Panc1 (cell line): ENCODE measurements around the gene WNT7A. TPM values are rescaled to one million over a fixed set of nuclear protein-coding genes. Genes with fewer than 3 reads are reported as not detected.

ENCODE experiments used
- ATAC-seq: fragments of 200-7000 bp; cut with Tn5 transposase; 2 replicates; pipeline ENCODE4 v1.9.1; 2020; ENCODE audit warnings: mild to moderate bottlenecking, moderate library complexity
- BruUV-seq: library from RNA; stranded (reverse); fragments of 400-500 nt; replicated peaks from 2 replicates; lab custom pipeline; 2021; lab: Mats Ljungman, UMichigan
- CTCF ChIA-PET: fragments of 300-600 bp; sonication (Branson Sonifier 250); formaldehyde crosslinking; loops from one replicate; lab custom pipeline; 2022; ENCODE audit warnings: antibody characterized with exemption; lab: Charles Lee
- POLR2A ChIA-PET: fragments of 300-600 bp; sonication (Branson Sonifier 250); formaldehyde crosslinking; loops from one replicate; lab custom pipeline; 2022; ENCODE audit warnings: antibody characterized with exemption; lab: Charles Lee
- DNase-seq: peaks from one replicate; pipeline ENCODE4 v3.0.0-alpha.2; 2010; ENCODE audit warnings: low read depth, low spot score
- H3K27ac ChIP-seq: 2 replicates; pipeline ENCODE4 v1.5.1; 2011; ENCODE audit warnings: mild to moderate bottlenecking, low read length, inconsistent platforms
- H3K27me3 ChIP-seq: fragments of 200-500 bp; sonication (Bioruptor generic); 2 replicates; pipeline ENCODE4 v1.6.0; 2014; ENCODE audit warnings: low read length, inconsistent platforms; ENCODE audit not compliant: control insufficient read depth, insufficient read depth
- H3K36me3 ChIP-seq: fragments of 200-500 bp; sonication (Bioruptor generic); 2 replicates; pipeline ENCODE4 v1.5.1; 2014; ENCODE audit warnings: inconsistent platforms, mild to moderate bottlenecking, low read length, moderate library complexity; ENCODE audit not compliant: control insufficient read depth, insufficient read depth
- H3K4me1 ChIP-seq: 2 replicates; pipeline ENCODE4 v1.5.1; 2011; ENCODE audit warnings: inconsistent platforms, mild to moderate bottlenecking, low read length, moderate library complexity; ENCODE audit not compliant: control insufficient read depth, insufficient read depth
- H3K4me3 ChIP-seq, 2 experiments: 2 replicates each; pipeline ENCODE4 v1.5.1; 2011 to 2012; ENCODE audit warnings: low read depth in 2 of 2, low read length in 2 of 2, mild to moderate bottlenecking in 2 of 2, inconsistent platforms in 1 of 2, moderate library complexity in 1 of 2
- H3K9me3 ChIP-seq: fragments of 200-500 bp; sonication (Bioruptor generic); 2 replicates; pipeline ENCODE4 v1.5.1; 2014; ENCODE audit warnings: low read depth, mild to moderate bottlenecking, inconsistent platforms, low read length, moderate library complexity; ENCODE audit not compliant: control insufficient read depth, insufficient read depth
- POLR2AphosphoS5 ChIP-seq: IDR thresholded peaks from 2 replicates; pipeline ENCODE4 v1.6.1; 2012; ENCODE audit warnings: mild to moderate bottlenecking, low read depth, low read length, moderate library complexity
- SIN3A ChIP-seq: IDR thresholded peaks from 2 replicates; pipeline ENCODE4 v1.6.1; 2012; ENCODE audit warnings: low read depth, mild to moderate bottlenecking, low read length, moderate library complexity, borderline replicate concordance; ENCODE audit not compliant: insufficient read depth
- TCF7L2 ChIP-seq: IDR thresholded peaks from 2 replicates; pipeline ENCODE4 v1.6.1; 2011; ENCODE audit warnings: mild to moderate bottlenecking, low read depth, low read length, inconsistent platforms
- in situ Hi-C: cut with HindIII; loops from 2 replicates; pipeline ENCODE4 v1.10.0; 2016; ENCODE audit warnings: low sequenced_read_pairs, low pct_unique_long_range_greater_than_20kb
- intact Hi-C: fragments of 100-400 bp; cut with micrococcal nuclease; formaldehyde crosslinking; loops from one replicate; pipeline ENCODE4 v1.10.0; 2022; ENCODE audit not compliant: unreplicated experiment
- total RNA-seq: library from RNA; stranded (reverse); gene quantifications from one replicate; pipeline ENCODE4 v1.2.1, GENCODE V29; 2021; ENCODE audit not compliant: unreplicated experiment
- TF ChIP-seq, protein P1 (sequence below): fragments of 450-650 bp; IDR thresholded peaks from 2 replicates; pipeline ENCODE4 v1.5.1; 2017; ENCODE audit warnings: mild to moderate bottlenecking
- TF ChIP-seq, protein P2 (sequence below), 2 experiments: IDR thresholded peaks; 2 replicates each; pipeline ENCODE4 v1.6.1; 2011 to 2012; ENCODE audit warnings: low read depth in 2 of 2, control low read depth in 1 of 2, low read length in 1 of 2, mild to moderate bottlenecking in 1 of 2, moderate library complexity in 1 of 2; ENCODE audit not compliant: insufficient read depth in 1 of 2

The WNT7A gene
- total RNA-seq, 1 experiment from 2014 or later, result not detected

DNA sequence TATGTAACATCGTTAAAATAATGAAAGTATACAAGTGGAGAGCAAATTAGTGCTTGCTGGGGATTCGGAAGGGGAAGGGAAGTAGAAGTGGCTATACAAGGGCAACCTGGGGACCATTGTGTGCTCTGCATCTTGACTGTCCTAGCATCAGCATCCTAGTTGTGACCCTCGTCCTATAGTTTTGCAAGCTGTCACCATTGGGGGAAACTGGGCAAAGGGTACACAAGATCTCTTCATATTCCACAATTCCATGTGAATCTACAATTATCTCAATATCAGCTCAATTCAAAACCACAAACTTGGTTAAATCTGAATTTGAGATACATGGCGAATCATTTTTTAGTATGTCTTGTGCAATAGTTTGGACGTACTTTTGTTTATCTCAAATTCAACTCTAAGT is 30.9 kb downstream of the WNT7A start:
- H3K36me3 ChIP-seq, result no peaks in the 10 kb centered on the region
- no peak overlapping the region for H3K27ac ChIP-seq
- in situ Hi-C loops, result no loop called here
- DNase-seq (no peak), ATAC-seq (no peak)
- H3K27me3 ChIP-seq, result no peaks in the 10 kb centered on the region
- BruUV-seq, result no TSS peak
- TF ChIP-seq, protein P1, sequence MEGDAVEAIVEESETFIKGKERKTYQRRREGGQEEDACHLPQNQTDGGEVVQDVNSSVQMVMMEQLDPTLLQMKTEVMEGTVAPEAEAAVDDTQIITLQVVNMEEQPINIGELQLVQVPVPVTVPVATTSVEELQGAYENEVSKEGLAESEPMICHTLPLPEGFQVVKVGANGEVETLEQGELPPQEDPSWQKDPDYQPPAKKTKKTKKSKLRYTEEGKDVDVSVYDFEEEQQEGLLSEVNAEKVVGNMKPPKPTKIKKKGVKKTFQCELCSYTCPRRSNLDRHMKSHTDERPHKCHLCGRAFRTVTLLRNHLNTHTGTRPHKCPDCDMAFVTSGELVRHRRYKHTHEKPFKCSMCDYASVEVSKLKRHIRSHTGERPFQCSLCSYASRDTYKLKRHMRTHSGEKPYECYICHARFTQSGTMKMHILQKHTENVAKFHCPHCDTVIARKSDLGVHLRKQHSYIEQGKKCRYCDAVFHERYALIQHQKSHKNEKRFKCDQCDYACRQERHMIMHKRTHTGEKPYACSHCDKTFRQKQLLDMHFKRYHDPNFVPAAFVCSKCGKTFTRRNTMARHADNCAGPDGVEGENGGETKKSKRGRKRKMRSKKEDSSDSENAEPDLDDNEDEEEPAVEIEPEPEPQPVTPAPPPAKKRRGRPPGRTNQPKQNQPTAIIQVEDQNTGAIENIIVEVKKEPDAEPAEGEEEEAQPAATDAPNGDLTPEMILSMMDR, result no peak
- TF ChIP-seq TCF7L2, result no peak
- TF ChIP-seq SIN3A, result no peak
- no peak for TF ChIP-seq POLR2AphosphoS5
- TF ChIP-seq, protein P2, sequence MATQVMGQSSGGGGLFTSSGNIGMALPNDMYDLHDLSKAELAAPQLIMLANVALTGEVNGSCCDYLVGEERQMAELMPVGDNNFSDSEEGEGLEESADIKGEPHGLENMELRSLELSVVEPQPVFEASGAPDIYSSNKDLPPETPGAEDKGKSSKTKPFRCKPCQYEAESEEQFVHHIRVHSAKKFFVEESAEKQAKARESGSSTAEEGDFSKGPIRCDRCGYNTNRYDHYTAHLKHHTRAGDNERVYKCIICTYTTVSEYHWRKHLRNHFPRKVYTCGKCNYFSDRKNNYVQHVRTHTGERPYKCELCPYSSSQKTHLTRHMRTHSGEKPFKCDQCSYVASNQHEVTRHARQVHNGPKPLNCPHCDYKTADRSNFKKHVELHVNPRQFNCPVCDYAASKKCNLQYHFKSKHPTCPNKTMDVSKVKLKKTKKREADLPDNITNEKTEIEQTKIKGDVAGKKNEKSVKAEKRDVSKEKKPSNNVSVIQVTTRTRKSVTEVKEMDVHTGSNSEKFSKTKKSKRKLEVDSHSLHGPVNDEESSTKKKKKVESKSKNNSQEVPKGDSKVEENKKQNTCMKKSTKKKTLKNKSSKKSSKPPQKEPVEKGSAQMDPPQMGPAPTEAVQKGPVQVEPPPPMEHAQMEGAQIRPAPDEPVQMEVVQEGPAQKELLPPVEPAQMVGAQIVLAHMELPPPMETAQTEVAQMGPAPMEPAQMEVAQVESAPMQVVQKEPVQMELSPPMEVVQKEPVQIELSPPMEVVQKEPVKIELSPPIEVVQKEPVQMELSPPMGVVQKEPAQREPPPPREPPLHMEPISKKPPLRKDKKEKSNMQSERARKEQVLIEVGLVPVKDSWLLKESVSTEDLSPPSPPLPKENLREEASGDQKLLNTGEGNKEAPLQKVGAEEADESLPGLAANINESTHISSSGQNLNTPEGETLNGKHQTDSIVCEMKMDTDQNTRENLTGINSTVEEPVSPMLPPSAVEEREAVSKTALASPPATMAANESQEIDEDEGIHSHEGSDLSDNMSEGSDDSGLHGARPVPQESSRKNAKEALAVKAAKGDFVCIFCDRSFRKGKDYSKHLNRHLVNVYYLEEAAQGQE (IDR thresholded peaks at IDR 0.05; ENCODE audit: insufficient read depth in 1 of 2, low read depth in 2 of 2, low read length in 1 of 2), result no peak
- intact Hi-C loops, result no loop called here
- ChIA-PET POLR2A (no interaction called here), CTCF (no interaction called here)
- H3K4me3 ChIP-seq, result no peak overlapping the region
- H3K4me1 ChIP-seq, result no peaks in the 10 kb centered on the region
- H3K9me3 ChIP-seq, result no peaks in the 10 kb centered on the region

DNA sequence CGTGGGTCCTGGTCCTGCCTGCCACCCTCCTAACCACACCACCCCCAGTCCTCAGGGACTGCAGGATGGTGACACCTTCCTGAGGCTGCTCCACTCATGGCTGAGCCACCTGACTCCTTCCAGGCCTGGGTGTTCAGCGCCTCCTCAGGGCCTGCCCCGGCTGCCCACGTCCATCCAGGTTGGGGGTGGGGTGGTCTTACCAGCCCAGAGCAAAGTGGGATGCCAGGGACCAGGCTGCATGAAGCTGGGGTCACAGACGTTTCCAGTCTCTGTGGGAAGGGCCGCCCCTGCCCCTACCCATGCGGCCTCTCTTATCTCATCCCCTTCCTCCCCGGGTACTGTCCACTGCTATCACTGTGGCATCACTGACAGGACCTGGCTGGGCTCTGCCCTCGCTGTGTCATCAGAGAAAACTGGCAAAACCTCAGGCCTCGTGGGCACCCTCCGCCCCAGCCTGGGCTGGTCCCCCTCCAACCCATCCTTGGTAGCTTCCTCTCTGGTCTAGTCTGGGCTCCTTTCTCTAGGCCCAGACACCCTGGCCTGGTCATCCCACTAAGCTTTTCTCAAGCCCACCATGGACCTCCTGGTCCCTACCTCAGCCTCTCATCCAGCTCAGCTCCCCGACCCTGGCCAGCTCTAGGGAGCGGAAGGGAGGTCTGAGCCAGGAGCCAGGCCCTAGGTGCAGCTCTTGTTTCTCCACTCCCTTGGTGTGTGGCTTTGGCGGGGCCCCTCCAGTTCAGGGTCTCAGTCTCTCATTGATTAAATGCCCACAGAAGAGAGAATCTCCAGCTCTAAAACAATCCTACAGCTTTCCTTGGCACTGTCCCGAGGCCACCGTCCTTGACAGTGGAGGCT is 32.9 kb downstream of the WNT7A start:
- no peaks in the 10 kb centered on the region for H3K27me3 ChIP-seq
- TF ChIP-seq, protein P2 (IDR thresholded peaks at IDR 0.05; ENCODE audit: insufficient read depth in 1 of 2, low read depth in 2 of 2, low read length in 1 of 2), result no peak
- TF ChIP-seq POLR2AphosphoS5 (no peak), TCF7L2 (no peak), SIN3A (no peak)
- TF ChIP-seq, protein P1, result no peak
- POLR2A ChIA-PET, result interaction anchor here (0.7 kb wide), 1 partner anchor 93 kb away, joined by 5 read pairs; no protein-coding TSS in a partner anchor
- CTCF ChIA-PET, result no interaction called here
- no TSS peak for BruUV-seq
- intact Hi-C loops (no loop called here), in situ Hi-C loops (no loop called here)
- no peak overlapping the region for H3K27ac ChIP-seq
- H3K4me1 ChIP-seq, result no peaks in the 10 kb centered on the region
- no peaks in the 10 kb centered on the region for H3K36me3 ChIP-seq
- ATAC-seq, result no peak
- no peak for DNase-seq
- H3K9me3 ChIP-seq, result no peaks in the 10 kb centered on the region
- H3K4me3 ChIP-seq, result no peak overlapping the region
